ENCODE results near the gene RREB1.
A peak's percentile ranks its signal among the peaks of the same experiment; 100 is the strongest.

RREB1 gene

DNA sequence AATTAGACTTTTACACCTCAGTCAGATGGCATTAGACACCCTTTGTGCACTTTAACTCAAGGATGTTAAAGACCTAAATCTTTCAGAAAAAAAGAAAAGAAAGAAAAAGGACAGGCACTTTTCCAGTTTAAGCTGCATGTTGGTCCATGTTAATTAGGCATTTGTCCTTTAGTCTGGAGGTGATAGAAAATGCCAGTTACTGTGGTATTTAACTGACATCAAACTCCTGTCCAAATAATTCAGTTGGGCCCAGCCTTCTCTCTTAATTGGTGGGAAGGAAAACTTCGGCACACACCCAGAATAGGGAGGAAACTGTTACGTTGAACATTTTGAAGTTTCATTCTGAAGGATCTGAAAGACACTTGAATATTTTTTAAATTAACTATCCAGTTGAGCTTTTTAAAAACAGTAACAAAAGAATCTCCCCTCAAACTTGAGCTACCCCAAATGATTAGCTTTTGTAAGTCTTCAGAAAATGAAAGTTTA lies 30.3 kb downstream of the RREB1 start:
- peak overlapping the region; percentile 96 for H3K27ac ChIP-seq (replicated peaks)
- H3K27me3 ChIP-seq (ENCODE audit: insufficient read depth, poor library complexity, severe bottlenecking) = no peaks in the 10 kb centered on the region
- no peak overlapping the region for H3K4me3 ChIP-seq (replicated peaks; ENCODE audit: insufficient read depth, low read length)
- TF ChIP-seq GABPA (IDR thresholded peaks at IDR 0.05; ENCODE audit: low read depth) (no peak), POLR2AphosphoS5 (IDR thresholded peaks at IDR 0.05; ENCODE audit: low read depth) (no peak; the same call in 1 of the 2 replicates), SPI1 (IDR thresholded peaks at IDR 0.05; ENCODE audit: borderline replicate concordance, low read depth) (no peak)
- TF ChIP-seq, protein P1, sequence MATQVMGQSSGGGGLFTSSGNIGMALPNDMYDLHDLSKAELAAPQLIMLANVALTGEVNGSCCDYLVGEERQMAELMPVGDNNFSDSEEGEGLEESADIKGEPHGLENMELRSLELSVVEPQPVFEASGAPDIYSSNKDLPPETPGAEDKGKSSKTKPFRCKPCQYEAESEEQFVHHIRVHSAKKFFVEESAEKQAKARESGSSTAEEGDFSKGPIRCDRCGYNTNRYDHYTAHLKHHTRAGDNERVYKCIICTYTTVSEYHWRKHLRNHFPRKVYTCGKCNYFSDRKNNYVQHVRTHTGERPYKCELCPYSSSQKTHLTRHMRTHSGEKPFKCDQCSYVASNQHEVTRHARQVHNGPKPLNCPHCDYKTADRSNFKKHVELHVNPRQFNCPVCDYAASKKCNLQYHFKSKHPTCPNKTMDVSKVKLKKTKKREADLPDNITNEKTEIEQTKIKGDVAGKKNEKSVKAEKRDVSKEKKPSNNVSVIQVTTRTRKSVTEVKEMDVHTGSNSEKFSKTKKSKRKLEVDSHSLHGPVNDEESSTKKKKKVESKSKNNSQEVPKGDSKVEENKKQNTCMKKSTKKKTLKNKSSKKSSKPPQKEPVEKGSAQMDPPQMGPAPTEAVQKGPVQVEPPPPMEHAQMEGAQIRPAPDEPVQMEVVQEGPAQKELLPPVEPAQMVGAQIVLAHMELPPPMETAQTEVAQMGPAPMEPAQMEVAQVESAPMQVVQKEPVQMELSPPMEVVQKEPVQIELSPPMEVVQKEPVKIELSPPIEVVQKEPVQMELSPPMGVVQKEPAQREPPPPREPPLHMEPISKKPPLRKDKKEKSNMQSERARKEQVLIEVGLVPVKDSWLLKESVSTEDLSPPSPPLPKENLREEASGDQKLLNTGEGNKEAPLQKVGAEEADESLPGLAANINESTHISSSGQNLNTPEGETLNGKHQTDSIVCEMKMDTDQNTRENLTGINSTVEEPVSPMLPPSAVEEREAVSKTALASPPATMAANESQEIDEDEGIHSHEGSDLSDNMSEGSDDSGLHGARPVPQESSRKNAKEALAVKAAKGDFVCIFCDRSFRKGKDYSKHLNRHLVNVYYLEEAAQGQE (IDR thresholded peaks at IDR 0.05; ENCODE audit: insufficient replicate concordance, low read depth) = no peak
- TF ChIP-seq, protein P2, sequence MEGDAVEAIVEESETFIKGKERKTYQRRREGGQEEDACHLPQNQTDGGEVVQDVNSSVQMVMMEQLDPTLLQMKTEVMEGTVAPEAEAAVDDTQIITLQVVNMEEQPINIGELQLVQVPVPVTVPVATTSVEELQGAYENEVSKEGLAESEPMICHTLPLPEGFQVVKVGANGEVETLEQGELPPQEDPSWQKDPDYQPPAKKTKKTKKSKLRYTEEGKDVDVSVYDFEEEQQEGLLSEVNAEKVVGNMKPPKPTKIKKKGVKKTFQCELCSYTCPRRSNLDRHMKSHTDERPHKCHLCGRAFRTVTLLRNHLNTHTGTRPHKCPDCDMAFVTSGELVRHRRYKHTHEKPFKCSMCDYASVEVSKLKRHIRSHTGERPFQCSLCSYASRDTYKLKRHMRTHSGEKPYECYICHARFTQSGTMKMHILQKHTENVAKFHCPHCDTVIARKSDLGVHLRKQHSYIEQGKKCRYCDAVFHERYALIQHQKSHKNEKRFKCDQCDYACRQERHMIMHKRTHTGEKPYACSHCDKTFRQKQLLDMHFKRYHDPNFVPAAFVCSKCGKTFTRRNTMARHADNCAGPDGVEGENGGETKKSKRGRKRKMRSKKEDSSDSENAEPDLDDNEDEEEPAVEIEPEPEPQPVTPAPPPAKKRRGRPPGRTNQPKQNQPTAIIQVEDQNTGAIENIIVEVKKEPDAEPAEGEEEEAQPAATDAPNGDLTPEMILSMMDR (IDR thresholded peaks at IDR 0.05; ENCODE audit: insufficient read depth, low read length) = no peak
- DNase-seq (ENCODE audit: low read depth in 1 of 2, low spot score in 1 of 2) = no peak

DNA sequence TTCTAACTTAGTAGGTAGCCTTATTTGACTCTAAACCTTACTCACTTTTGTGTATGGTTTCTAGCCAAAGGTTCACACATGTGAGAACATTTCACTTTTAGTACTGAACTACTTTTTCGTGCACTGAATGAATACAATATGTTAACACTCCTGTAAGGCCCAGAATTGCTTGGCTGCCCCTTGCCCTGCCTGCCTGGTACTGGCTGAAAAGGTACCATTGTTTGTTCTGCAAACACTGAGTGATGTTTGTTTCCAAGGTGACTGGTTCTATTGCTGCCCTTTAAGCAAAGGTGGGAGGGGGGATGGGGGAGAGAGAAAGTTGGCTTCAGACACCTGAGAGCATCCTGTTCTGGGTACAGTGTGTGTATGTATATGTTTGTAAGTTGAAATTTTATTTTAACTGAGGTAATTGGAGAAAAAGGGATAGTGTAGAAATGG lies 31.2 kb downstream of the RREB1 start:
- peak overlapping the region; percentile 96 for H3K27ac ChIP-seq (replicated peaks)
- no peak overlapping the region for H3K4me3 ChIP-seq (replicated peaks; ENCODE audit: insufficient read depth, low read length)
- TF ChIP-seq, protein P1 (IDR thresholded peaks at IDR 0.05; ENCODE audit: insufficient replicate concordance, low read depth) = no peak
- no peak for TF ChIP-seq SPI1 (IDR thresholded peaks at IDR 0.05; ENCODE audit: borderline replicate concordance, low read depth)
- no peaks in the 10 kb centered on the region for H3K27me3 ChIP-seq (ENCODE audit: insufficient read depth, poor library complexity, severe bottlenecking)
- DNase-seq (ENCODE audit: low read depth in 1 of 2, low spot score in 1 of 2) = no peak

DNA sequence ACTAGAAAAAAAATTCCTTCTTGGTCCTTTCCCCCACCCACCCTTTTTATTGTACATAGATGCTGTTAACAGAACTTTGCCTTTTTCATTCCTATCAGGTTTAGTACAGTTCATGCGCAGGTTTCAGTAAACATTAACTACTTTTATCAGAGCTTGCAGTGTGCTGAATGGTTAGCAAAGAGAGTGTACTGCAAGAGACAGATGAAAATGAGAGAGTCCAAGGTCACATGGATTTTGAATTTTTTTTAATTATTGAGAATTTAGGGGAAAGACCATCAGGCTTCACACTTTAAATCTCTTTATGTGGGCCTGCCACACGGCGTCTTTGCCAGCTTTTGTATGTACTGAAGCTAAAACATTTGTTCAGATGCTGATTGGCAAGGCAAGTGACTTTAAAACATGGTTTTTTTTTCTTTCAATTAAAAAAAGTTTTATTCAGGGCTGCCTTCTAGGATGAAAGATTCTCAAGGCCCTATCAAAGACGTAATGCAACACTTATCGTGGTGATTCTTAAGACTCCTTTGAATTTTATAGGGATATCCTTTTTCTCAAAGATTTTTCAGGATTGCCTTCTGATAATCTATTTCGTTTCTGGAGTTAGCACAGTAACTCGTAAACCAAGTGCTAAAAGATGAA lies 32.2 kb downstream of the RREB1 start:
- no peak overlapping the region; the same call in 1 of the 2 replicates for H3K4me3 ChIP-seq (replicated peaks; ENCODE audit: insufficient read depth, low read length)
- no peak for DNase-seq (ENCODE audit: low read depth in 1 of 2, low spot score in 1 of 2)

More for the DNA sequence above, 32.2 kb downstream of the RREB1 start:
- H3K27me3 ChIP-seq (ENCODE audit: insufficient read depth, poor library complexity, severe bottlenecking) = no peaks in the 10 kb centered on the region
- TF ChIP-seq, protein P2 (IDR thresholded peaks at IDR 0.05; ENCODE audit: insufficient read depth, low read length) = no peak
- TF ChIP-seq, protein P1 (IDR thresholded peaks at IDR 0.05; ENCODE audit: insufficient replicate concordance, low read depth) = no peak
- no peak for TF ChIP-seq GABPA (IDR thresholded peaks at IDR 0.05; ENCODE audit: low read depth)
- TF ChIP-seq POLR2AphosphoS5 (IDR thresholded peaks at IDR 0.05; ENCODE audit: low read depth) = no peak
- TF ChIP-seq SPI1 (IDR thresholded peaks at IDR 0.05; ENCODE audit: borderline replicate concordance, low read depth) = no peak
- H3K27ac ChIP-seq (replicated peaks) = peak overlapping the region; percentile 96
